ENCODE results near the gene GLRA3.

The GLRA3 gene

GRCh38 chr4:174595141-174595929 is 233.7 kb downstream of the GLRA3 start:
- H3K4me3 ChIP-seq (ENCODE audit: low read depth, low read length): no peak overlapping the region
- DNase-seq (ENCODE audit: low read depth): no peak
- in situ Hi-C loops (cut with HindIII; ENCODE audit: low sequenced_read_pairs): no loop called here

GRCh38 chr4:174593701-174594100 is 235.3 kb downstream of the GLRA3 start:
- no peak for DNase-seq (ENCODE audit: low read depth)
- H3K4me3 ChIP-seq (ENCODE audit: low read depth, low read length): no peak overlapping the region
- no peak for TF ChIP-seq CTCF (IDR thresholded peaks at IDR 0.05; ENCODE audit: low read depth, low read length, missing control alignments)
- in situ Hi-C loops (cut with HindIII; ENCODE audit: low sequenced_read_pairs): no loop called here

More at GRCh38 chr4:174595141-174595929, 233.7 kb downstream of the GLRA3 start:
- no peak for TF ChIP-seq CTCF (IDR thresholded peaks at IDR 0.05; ENCODE audit: low read depth, low read length, missing control alignments)

GRCh38 chr4:174592985-174593335 is 236.1 kb downstream of the GLRA3 start:
- DNase-seq (ENCODE audit: low read depth): peak; percentile 4
- TF ChIP-seq CTCF (IDR thresholded peaks at IDR 0.05; ENCODE audit: low read depth, low read length, missing control alignments): no peak
- in situ Hi-C loops (cut with HindIII; ENCODE audit: low sequenced_read_pairs): no loop called here
- H3K4me3 ChIP-seq (ENCODE audit: low read depth, low read length): no peak overlapping the region

GRCh38 chr4:174592256-174592984 is 236.6 kb downstream of the GLRA3 start:
- TF ChIP-seq CTCF (IDR thresholded peaks at IDR 0.05; ENCODE audit: low read depth, low read length, missing control alignments): no peak
- DNase-seq (ENCODE audit: low read depth): no peak
- H3K4me3 ChIP-seq (ENCODE audit: low read depth, low read length): no peak overlapping the region
- in situ Hi-C loops (cut with HindIII; ENCODE audit: low sequenced_read_pairs): no loop called here

- in situ Hi-C loops (cut with HindIII; ENCODE audit: low sequenced_read_pairs): no loop called here
- TF ChIP-seq CTCF (IDR thresholded peaks at IDR 0.05; ENCODE audit: low read depth, low read length, missing control alignments): no peak
- no peak for DNase-seq (ENCODE audit: low read depth)
- H3K4me3 ChIP-seq (ENCODE audit: low read depth, low read length): no peak overlapping the region
Observed at GRCh38 chr4:174591243-174592021, 237.6 kb downstream of the GLRA3 start.

- in situ Hi-C loops (cut with HindIII; ENCODE audit: low sequenced_read_pairs): no loop called here
- no peak for DNase-seq (ENCODE audit: low read depth)
- H3K4me3 ChIP-seq (ENCODE audit: low read depth, low read length): no peak overlapping the region
- no peak for TF ChIP-seq CTCF (IDR thresholded peaks at IDR 0.05; ENCODE audit: low read depth, low read length, missing control alignments)
Observed at GRCh38 chr4:174590336-174590735, 238.7 kb downstream of the GLRA3 start.

Measured in astrocyte of the cerebellum (primary cell).